NCI-H345 treated with DMSO at 0.1 percent for 48 hours (cell line): Measurements from ENCODE around the gene DBF4.

Experiments used
- DNase-seq: peaks from one replicate; lab custom pipeline; 2025; ENCODE audit not compliant: unreplicated experiment; lab: John Stamatoyannopoulos, UW

DBF4 gene

GRCh38 chr7:87948371-87948770 is 72.1 kb downstream of the DBF4 start:
- DNase-seq, result no peak
